ENCODE data around the gene GMDS. TPM values are rescaled to one million over a fixed set of nuclear protein-coding genes. Genes with fewer than 3 reads are reported as not detected.

The GMDS gene
- total RNA-seq, 1 donor from 2014 or later = 30.2 TPM

DNA sequence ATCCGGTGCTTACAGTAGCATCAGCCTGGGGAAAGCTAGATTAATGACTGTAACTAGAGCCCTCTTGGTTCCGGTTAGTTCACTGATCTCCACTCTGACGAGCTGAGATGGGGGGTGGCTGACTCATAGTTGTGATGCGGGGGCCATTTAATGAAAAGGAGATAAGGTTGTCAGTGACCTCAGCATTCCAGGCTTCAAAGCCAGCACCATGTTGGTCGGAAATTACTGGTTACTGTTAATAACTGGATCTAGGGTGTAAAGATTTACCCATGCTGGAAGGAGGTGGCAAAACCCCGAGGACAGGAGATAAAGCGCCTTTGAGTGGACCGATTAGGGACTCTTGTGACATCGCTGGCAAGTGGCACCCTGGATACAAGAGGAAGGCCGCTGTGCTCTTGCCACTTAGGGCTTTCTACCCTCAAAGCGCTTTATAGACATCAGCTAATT lies 614.6 kb downstream of the GMDS start:
- Histone ChIP-seq H3K4me3 (no peak overlapping the region), H3K27ac (no peak overlapping the region), H3K9me3 (no peaks in the 10 kb centered on the region), H3K27me3 (no peaks in the 10 kb centered on the region), H3K36me3 (no peaks in the 10 kb centered on the region), H3K4me1 (peaks cover 2% of the 10 kb centered on the region)
- TF ChIP-seq POLR2AphosphoS5 (IDR thresholded peaks at IDR 0.05; ENCODE audit: insufficient read depth in 1 of 2, low read depth in 1 of 2) (no peak), CTCF (IDR thresholded peaks at IDR 0.05) (no peak), POLR2A (IDR thresholded peaks at IDR 0.05) (no peak)
- intact Hi-C loops (cut with DNase I) = no loop called here
- DNase-seq (ENCODE audit: extremely low spot score in 2 of 2) = no peak

DNA sequence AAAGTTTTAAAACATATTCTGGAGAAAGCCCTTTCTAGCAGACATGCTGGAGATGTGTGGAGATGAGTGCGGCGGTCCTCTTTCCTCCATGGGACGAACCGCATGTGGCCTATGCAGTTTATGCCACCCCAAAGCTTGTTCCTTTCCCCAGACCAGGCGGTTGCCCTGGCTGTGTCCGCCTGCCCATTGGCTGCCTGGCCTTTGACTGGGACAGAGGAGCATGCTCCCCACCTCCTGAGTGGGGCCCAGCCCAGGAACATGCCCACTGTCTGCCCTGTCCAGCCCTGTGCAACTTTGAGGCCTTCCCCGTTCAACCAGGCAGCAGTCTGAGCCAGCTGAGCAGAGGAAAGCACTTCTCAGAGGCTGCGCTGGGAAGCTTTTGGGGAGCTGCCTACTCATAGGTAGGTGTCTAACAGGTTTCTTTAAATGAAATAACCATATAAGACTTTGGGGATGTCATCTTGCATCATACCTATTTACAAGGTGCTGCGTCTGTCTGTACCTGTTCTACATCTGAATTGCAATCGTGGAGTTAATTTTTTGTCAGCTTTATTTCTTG lies 615.1 kb downstream of the GMDS start:
- Histone ChIP-seq H3K27ac (no peak overlapping the region), H3K4me1 (peaks cover 7% of the 10 kb centered on the region), H3K36me3 (no peaks in the 10 kb centered on the region), H3K9me3 (no peaks in the 10 kb centered on the region), H3K4me3 (no peak overlapping the region), H3K27me3 (no peaks in the 10 kb centered on the region)
- DNase-seq (ENCODE audit: extremely low spot score in 2 of 2) = no peak
- intact Hi-C loops (cut with DNase I) = no loop called here
- TF ChIP-seq POLR2AphosphoS5 (IDR thresholded peaks at IDR 0.05; ENCODE audit: insufficient read depth in 1 of 2, low read depth in 1 of 2) (peak in 1 of 2 donors; percentile 17), POLR2A (IDR thresholded peaks at IDR 0.05) (no peak), CTCF (IDR thresholded peaks at IDR 0.05) (no peak)

GRCh38 chr6:1629316-1629715 lies 616.1 kb downstream of the GMDS start:
- no peaks in the 10 kb centered on the region for H3K27me3 ChIP-seq
- intact Hi-C loops (cut with DNase I) = no loop called here

DNA sequence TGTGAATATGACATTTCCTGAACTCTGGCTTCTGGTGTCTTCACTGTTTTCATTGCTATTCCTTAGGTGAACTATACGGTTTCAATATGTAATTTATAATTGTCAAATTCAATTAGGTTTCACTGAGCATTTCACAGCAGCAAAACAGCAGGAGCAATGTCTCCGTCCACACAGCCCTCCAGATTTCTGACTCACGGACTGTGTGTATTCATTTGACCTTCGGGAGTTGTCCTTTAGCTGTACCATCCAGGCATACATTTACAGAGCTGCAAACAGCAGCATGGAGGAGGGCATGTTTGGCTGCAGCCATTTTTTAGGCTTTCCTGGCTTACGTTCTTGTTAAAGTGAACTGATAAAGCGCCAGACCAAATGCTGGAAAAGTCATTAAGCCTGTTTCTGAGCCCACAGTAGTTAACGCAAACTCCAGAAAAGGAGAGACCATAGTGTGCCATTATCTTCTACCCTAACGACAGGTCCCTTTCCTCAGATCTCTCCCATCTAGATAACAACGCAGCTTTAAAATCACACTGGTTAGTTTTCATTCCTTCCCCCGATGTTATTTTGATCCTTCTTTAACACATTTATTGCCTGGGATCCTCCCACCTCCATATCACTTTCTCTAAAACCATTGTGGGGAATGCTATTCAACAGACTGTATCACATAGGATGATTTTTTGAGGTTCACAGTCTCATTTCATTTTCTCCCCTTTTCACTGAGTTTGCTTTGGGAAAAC lies 617.4 kb downstream of the GMDS start:
- intact Hi-C loops (cut with DNase I) = no loop called here
- no peak for DNase-seq (ENCODE audit: extremely low spot score in 2 of 2)
- no peak overlapping the region for H3K27ac ChIP-seq
- H3K4me1 ChIP-seq = peaks cover 16% of the 10 kb centered on the region
- no peaks in the 10 kb centered on the region for H3K27me3 ChIP-seq
- no peaks in the 10 kb centered on the region for H3K9me3 ChIP-seq
- TF ChIP-seq POLR2A (IDR thresholded peaks at IDR 0.05) = no peak
- TF ChIP-seq POLR2AphosphoS5 (IDR thresholded peaks at IDR 0.05; ENCODE audit: insufficient read depth in 1 of 2, low read depth in 1 of 2) = no peak
- no peak for TF ChIP-seq CTCF (IDR thresholded peaks at IDR 0.05)
- H3K36me3 ChIP-seq = no peaks in the 10 kb centered on the region
- no peak overlapping the region for H3K4me3 ChIP-seq

More at GRCh38 chr6:1629316-1629715, 616.1 kb downstream of the GMDS start:
- Histone ChIP-seq H3K9me3 (no peaks in the 10 kb centered on the region), H3K4me3 (no peak overlapping the region), H3K4me1 (peaks cover 16% of the 10 kb centered on the region), H3K27ac (no peak overlapping the region), H3K36me3 (no peaks in the 10 kb centered on the region)
- no peak for DNase-seq (ENCODE audit: extremely low spot score in 2 of 2)
- TF ChIP-seq POLR2A (IDR thresholded peaks at IDR 0.05) = no peak

GRCh38 chr6:1626481-1626880 lies 618.9 kb downstream of the GMDS start:
- H3K9me3 ChIP-seq = no peaks in the 10 kb centered on the region
- H3K36me3 ChIP-seq = no peaks in the 10 kb centered on the region
- no peak for DNase-seq (ENCODE audit: extremely low spot score in 2 of 2)
- TF ChIP-seq POLR2AphosphoS5 (IDR thresholded peaks at IDR 0.05; ENCODE audit: insufficient read depth in 1 of 2, low read depth in 1 of 2) = no peak
- no peak for TF ChIP-seq CTCF (IDR thresholded peaks at IDR 0.05)
- no peak for TF ChIP-seq POLR2A (IDR thresholded peaks at IDR 0.05)
- H3K27ac ChIP-seq = no peak overlapping the region
- intact Hi-C loops (cut with DNase I) = no loop called here
- peaks cover 16% of the 10 kb centered on the region for H3K4me1 ChIP-seq
- H3K4me3 ChIP-seq = no peak overlapping the region
- no peaks in the 10 kb centered on the region for H3K27me3 ChIP-seq

Measured in vagina (tissue), 2 donors.